GM23248 (cell line): Measurements from ENCODE around the gene REC114. TPM values are rescaled to one million over a fixed set of nuclear protein-coding genes. Genes with fewer than 3 reads are reported as not detected.
A peak's percentile ranks its signal among the peaks of the same experiment; 100 is the strongest.

Source experiments
- DNase-seq: peaks from one replicate; pipeline ENCODE4 v3.0.0-alpha.2; 2015
- H2AFZ ChIP-seq: fragments of 200-600 bp; sonication (generic); 2 replicates; pipeline ENCODE4 v1.6.1; 2016; ENCODE audit warnings: antibody characterized with exemption
- H3F3A ChIP-seq: fragments of 200-600 bp; sonication (generic); 2 replicates; pipeline ENCODE4 v1.6.1; 2016; ENCODE audit warnings: mild to moderate bottlenecking, antibody characterized with exemption, mixed run types; ENCODE audit not compliant: insufficient read depth
- H3K27ac ChIP-seq: fragments of 200-600 bp; sonication (generic); 2 replicates; pipeline ENCODE4 v1.5.1; 2016; ENCODE audit warnings: mild to moderate bottlenecking
- H3K27me3 ChIP-seq: fragments of 200-600 bp; sonication (generic); replicated peaks from 2 replicates; pipeline ENCODE4 v1.6.1; 2016; ENCODE audit warnings: mild to moderate bottlenecking; ENCODE audit not compliant: insufficient read depth
- H3K36me3 ChIP-seq: fragments of 200-600 bp; sonication (generic); 2 replicates; pipeline ENCODE4 v1.6.1; 2016; ENCODE audit warnings: low read depth, mild to moderate bottlenecking
- H3K4me1 ChIP-seq: fragments of 200-600 bp; sonication (generic); 2 replicates; pipeline ENCODE4 v1.6.1; 2016; ENCODE audit warnings: mild to moderate bottlenecking; ENCODE audit not compliant: insufficient read depth
- H3K4me2 ChIP-seq: fragments of 200-600 bp; sonication (generic); one replicate; pipeline ENCODE4 v1.6.1; 2016; ENCODE audit warnings: mild to moderate bottlenecking; ENCODE audit not compliant: unreplicated experiment
- H3K4me3 ChIP-seq: fragments of 200-600 bp; sonication (generic); 2 replicates; pipeline ENCODE4 v1.5.1; 2016; ENCODE audit warnings: mild to moderate bottlenecking
- H3K79me2 ChIP-seq: fragments of 200-600 bp; sonication (generic); 2 replicates; pipeline ENCODE4 v1.6.1; 2016; ENCODE audit warnings: mild to moderate bottlenecking; ENCODE audit not compliant: insufficient read depth
- H3K9ac ChIP-seq: fragments of 200-600 bp; sonication (generic); 2 replicates; pipeline ENCODE4 v1.6.1; 2016; ENCODE audit warnings: mild to moderate bottlenecking
- H3K9me2 ChIP-seq: fragments of 200-600 bp; sonication (generic); 2 replicates; pipeline ENCODE4 v1.6.1; 2016; ENCODE audit warnings: mixed run types, mild to moderate bottlenecking, moderate library complexity; ENCODE audit not compliant: insufficient read depth
- H3K9me3 ChIP-seq: fragments of 200-600 bp; sonication (generic); one replicate; pipeline ENCODE4 v1.6.1; 2017; ENCODE audit warnings: low read depth
- H4K20me1 ChIP-seq: fragments of 200-600 bp; sonication (generic); 2 replicates; pipeline ENCODE4 v1.6.0; 2016; ENCODE audit not compliant: insufficient read depth
- EZH2 ChIP-seq: fragments of 200-600 bp; sonication (generic); IDR thresholded peaks from 2 replicates; pipeline ENCODE4 v1.6.1; 2018; ENCODE audit warnings: antibody characterized with exemption, mild to moderate bottlenecking; ENCODE audit not compliant: insufficient read depth, poor library complexity, severe bottlenecking
- EZH2phosphoT487 ChIP-seq: fragments of 200-600 bp; sonication (generic); IDR thresholded peaks from 2 replicates; pipeline ENCODE4 v1.6.1; 2018; ENCODE audit warnings: antibody characterized with exemption, moderate library complexity, mild to moderate bottlenecking, low read depth; ENCODE audit not compliant: insufficient read depth
- WGBS, 2 experiments: methylation state at CpG; one replicate each; pipeline ENCODE4 v1.1.6; 2015 to 2017; ENCODE audit warnings: low lambda C conversion rate in 2 of 2, low coverage in 1 of 2; ENCODE audit errors: missing lambda C conversion rate in 2 of 2; 5-methylcytosine and 5-hydroxymethylcytosine counted together
- in situ Hi-C: fragments of 300-500 bp; cut with MboI; formaldehyde crosslinking; loops from 2 replicates; pipeline ENCODE4 v1.15.0; 2020
- polyA plus RNA-seq: library from polyadenylated mRNA; unstranded; fragments of >200 nt; fragmentation: Nextera tagmentation; extraction: Ambion mirVana; gene quantifications from 2 replicates; pipeline ENCODE4 v1.2.1, GENCODE V29; 2016
- total RNA-seq: library from RNA; depleted of rRNA; stranded (reverse); fragments of >200 nt; shearing (Covaris generic); gene quantifications from 2 replicates; pipeline ENCODE4 v1.2.3, GENCODE V29; 2014

The REC114 gene
- total and polyA plus RNA-seq, 2 experiments from 2014 or later = not detected

DNA sequence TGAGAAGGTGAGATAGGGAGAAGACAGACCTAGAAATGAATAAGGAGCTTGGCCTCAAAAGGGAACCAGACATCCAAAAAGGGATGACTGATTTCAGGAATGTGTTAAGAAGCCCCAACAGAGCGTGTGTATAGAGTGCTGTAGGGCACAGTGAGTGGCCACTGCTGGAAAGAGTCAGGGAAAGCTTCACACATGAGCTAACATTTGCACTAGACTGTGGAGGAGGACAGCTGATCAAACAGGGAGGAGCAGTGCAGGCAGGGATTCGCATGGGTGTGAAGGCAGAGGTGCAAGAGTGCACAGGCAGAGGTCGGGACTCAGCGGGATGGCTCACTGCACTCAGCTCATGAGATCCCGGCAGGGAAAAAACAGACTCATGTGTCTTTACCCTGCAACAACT, 128.4 kb downstream of the REC114 start:
- Histone ChIP-seq H2AFZ (no peak overlapping the region), H3K4me2 (no peak overlapping the region), H3K9me3 (no peaks in the 10 kb centered on the region), H3K27ac (no peak overlapping the region), H3K4me3 (no peak overlapping the region), H3K27me3 (no peaks in the 10 kb centered on the region), H3F3A (peaks cover 17% of the 10 kb centered on the region; the same call in 1 of the 2 replicates), H4K20me1 (no peaks in the 10 kb centered on the region), H3K9me2 (no peaks in the 10 kb centered on the region), H3K9ac (no peak overlapping the region), H3K36me3 (peaks cover 34% of the 10 kb centered on the region), H3K79me2 (0 out of 2 replicates have a peak, but pooled peaks cover 6% of the 10 kb centered on the region), H3K4me1 (0 out of 2 replicates have a peak, but pooled peaks cover 3% of the 10 kb centered on the region)
- no peak for TF ChIP-seq EZH2
- no peak for TF ChIP-seq EZH2phosphoT487
- DNase-seq = no peak
- in situ Hi-C loops = loop anchor here (10.0 kb wide), 1 partner anchor 123 kb away; no protein-coding TSS in a partner anchor
- 78 to 81% methylated on average over 5 of the region's 5 CpGs for WGBS, 2 experiments

DNA sequence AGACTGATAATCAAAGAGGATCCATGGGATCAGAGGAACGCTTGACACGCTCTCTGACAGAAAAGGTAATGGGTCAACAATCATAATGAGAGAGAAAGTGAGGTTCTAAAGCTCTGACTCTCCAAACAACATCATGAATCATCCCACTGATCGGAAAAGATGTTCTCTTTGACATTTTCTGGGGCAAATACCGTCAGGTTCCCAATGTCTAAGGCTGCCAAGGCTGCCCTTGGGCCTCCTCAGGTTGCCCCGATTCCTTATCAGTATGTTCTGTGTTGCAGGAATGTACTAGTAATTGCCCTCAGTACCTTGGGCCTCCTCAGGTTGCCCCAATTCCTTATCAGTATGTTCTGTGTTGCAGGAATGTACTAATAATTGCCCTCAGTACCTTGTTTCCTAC, 129.3 kb downstream of the REC114 start:
- in situ Hi-C loops = loop anchor here (10.0 kb wide), 1 partner anchor 123 kb away; no protein-coding TSS in a partner anchor
- peaks cover 7% of the 10 kb centered on the region; the same call in 1 of the 2 replicates for H3F3A ChIP-seq
- no peaks in the 10 kb centered on the region for H3K9me2 ChIP-seq
- H3K36me3 ChIP-seq = peaks cover 34% of the 10 kb centered on the region
- no peak for DNase-seq
- H3K4me3 ChIP-seq = no peak overlapping the region
- no peak overlapping the region for H3K4me2 ChIP-seq
- 0 out of 2 replicates have a peak, but pooled peaks cover 3% of the 10 kb centered on the region for H3K4me1 ChIP-seq
- H4K20me1 ChIP-seq = no peaks in the 10 kb centered on the region
- WGBS, 2 experiments = 71 to 73% methylated on average over 5 of the region's 5 CpGs
- H3K9me3 ChIP-seq = no peaks in the 10 kb centered on the region
- no peak for TF ChIP-seq EZH2
- TF ChIP-seq EZH2phosphoT487 = no peak
- H3K79me2 ChIP-seq = 0 out of 2 replicates have a peak, but pooled peaks cover 6% of the 10 kb centered on the region
- H3K27me3 ChIP-seq = no peaks in the 10 kb centered on the region
- H2AFZ ChIP-seq = no peak overlapping the region
- H3K9ac ChIP-seq = no peak overlapping the region
- H3K27ac ChIP-seq = no peak overlapping the region

DNA sequence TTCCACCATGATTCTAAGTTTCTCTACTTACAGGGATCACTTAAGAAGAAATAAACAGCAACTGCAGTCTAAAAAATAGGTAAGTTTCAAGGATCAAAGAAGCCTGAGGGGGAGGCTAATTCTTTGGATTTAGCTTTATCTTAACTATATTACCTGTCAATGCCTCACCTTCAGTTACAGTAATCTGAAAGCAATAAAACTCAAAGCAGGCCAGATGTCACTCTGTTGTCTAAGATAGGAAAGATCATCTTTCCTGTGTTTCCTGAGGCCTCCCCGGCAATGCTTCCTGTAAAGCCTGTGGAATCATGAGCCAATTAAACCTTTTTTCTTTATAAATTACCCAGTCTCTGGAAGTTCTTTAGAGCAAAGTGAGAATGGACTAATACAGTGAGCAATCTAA, 130.1 kb downstream of the REC114 start:
- WGBS, 2 experiments = 65 to 76% methylated on average over 1 of the region's 1 CpG
- Histone ChIP-seq H3K4me3 (no peak overlapping the region), H3K4me1 (0 out of 2 replicates have a peak, but pooled peaks cover 3% of the 10 kb centered on the region), H3K9me2 (no peaks in the 10 kb centered on the region), H4K20me1 (no peaks in the 10 kb centered on the region), H3K4me2 (no peak overlapping the region), H3K27me3 (no peaks in the 10 kb centered on the region), H3K79me2 (peaks cover 12% of the 10 kb centered on the region; the same call in 1 of the 2 replicates), H2AFZ (no peak overlapping the region), H3K9me3 (no peaks in the 10 kb centered on the region), H3K9ac (no peak overlapping the region), H3K27ac (no peak overlapping the region), H3F3A (peaks cover 4% of the 10 kb centered on the region; the same call in 1 of the 2 replicates), H3K36me3 (peaks cover 30% of the 10 kb centered on the region)
- DNase-seq = no peak
- TF ChIP-seq EZH2phosphoT487 (no peak), EZH2 (no peak)
- in situ Hi-C loops = loop anchor here (10.0 kb wide), 1 partner anchor 122 kb away; no protein-coding TSS in a partner anchor

DNA sequence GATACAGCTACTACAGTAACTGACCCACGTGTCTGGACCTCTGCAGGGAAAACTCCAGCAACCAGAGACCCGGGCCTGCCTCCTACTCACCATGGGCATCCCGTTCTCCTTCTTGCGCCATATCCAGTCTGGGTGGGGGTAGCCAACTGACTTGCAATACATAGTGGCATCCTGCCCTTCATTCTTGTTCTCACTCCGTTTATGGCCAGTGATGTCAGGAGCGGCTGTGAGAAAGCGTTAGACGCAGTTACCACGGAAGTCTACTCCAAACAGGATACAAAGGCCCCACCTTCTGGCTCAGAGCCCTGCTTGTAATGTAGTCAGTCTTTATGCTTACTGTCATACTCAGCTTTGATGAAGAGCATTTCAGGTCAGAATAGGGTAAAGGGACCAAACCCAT, 130.6 kb downstream of the REC114 start:
- Histone ChIP-seq H3K9ac (no peak overlapping the region), H3K9me2 (no peaks in the 10 kb centered on the region), H3K27ac (no peak overlapping the region), H3F3A (no peaks in the 10 kb centered on the region), H3K4me2 (no peak overlapping the region), H4K20me1 (no peaks in the 10 kb centered on the region), H3K4me3 (no peak overlapping the region), H3K4me1 (0 out of 2 replicates have a peak, but pooled peaks cover 3% of the 10 kb centered on the region), H3K9me3 (no peaks in the 10 kb centered on the region), H3K36me3 (peaks cover 27% of the 10 kb centered on the region), H2AFZ (no peak overlapping the region), H3K27me3 (no peaks in the 10 kb centered on the region), H3K79me2 (peaks cover 17% of the 10 kb centered on the region; the same call in 1 of the 2 replicates)
- in situ Hi-C loops = loop anchor here (10.0 kb wide), 1 partner anchor 121 kb away; no protein-coding TSS in a partner anchor
- peak; percentile 43 for DNase-seq
- WGBS, 2 experiments = 65 to 66% methylated on average over 9 of the region's 9 CpGs
- TF ChIP-seq EZH2phosphoT487 = no peak
- no peak for TF ChIP-seq EZH2
